ENCODE results near the gene ACOXL. TPM values are rescaled to one million over a fixed set of nuclear protein-coding genes. Genes with fewer than 3 reads are reported as not detected.

The ACOXL gene
- total RNA-seq, 1 donor from 2014 or later: 0.20 TPM

- H3K9me3 Mint-ChIP-seq: no peaks in the 10 kb centered on the region
- no peak for TF ChIP-seq CTCF (IDR thresholded peaks at IDR 0.05)
- peaks cover 53% of the 10 kb centered on the region for H3K4me1 Mint-ChIP-seq
- no peak overlapping the region for H3K27ac Mint-ChIP-seq
- ATAC-seq (ENCODE audit: low read depth): no peak
- ChIA-PET CTCF (interaction anchor here (0.6 kb wide), 1 partner anchor 16 kb away, joined by 3 read pairs; no protein-coding TSS in a partner anchor), POLR2A (interaction anchor here (0.5 to 6.6 kb wide), 4 partner anchors 10 to 26 kb away, joined by 3 to 30 read pairs (median 5); partner anchors contain the start of gene BCL2L11)
- H3K36me3 Mint-ChIP-seq (ENCODE audit: low read depth): peaks cover 84% of the 10 kb centered on the region
- DNase-seq: no peak
- intact Hi-C loops (cut with micrococcal nuclease): loop anchor here (2.0 kb wide), 1 partner anchor 15 kb away; no protein-coding TSS in a partner anchor
- H3K4me3 Mint-ChIP-seq: no peak overlapping the region
- no peaks in the 10 kb centered on the region for H3K27me3 Mint-ChIP-seq
These were observed 401.2 kb downstream of the ACOXL start for GRCh38 chr2:111133603-111134002.

DNA sequence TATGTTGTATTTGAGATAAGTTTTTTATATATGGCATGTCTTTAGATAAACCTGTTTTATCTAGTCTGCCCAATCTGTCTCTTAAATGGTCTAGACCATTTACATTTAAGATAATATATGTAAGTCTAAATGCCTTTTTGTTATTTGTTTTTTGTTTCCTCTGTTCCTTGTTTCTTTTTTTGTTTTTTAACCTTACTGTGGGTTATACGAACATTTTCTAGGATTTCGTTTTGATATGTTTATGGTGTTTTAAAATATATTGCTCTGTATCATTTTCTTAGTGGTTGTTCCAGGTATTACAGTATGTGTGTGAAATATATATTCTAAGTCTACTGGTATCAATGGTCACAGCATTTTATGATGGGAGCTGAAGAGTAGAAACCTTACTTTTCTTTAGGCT lies 401.7 kb downstream of the ACOXL start:
- Mint-ChIP-seq H3K9me3 (no peaks in the 10 kb centered on the region), H3K36me3 (ENCODE audit: low read depth) (peaks cover 84% of the 10 kb centered on the region), H3K27me3 (no peaks in the 10 kb centered on the region), H3K4me3 (no peak overlapping the region), H3K27ac (no peak overlapping the region), H3K4me1 (peaks cover 49% of the 10 kb centered on the region)
- TF ChIP-seq CTCF (IDR thresholded peaks at IDR 0.05): no peak
- intact Hi-C loops (cut with micrococcal nuclease): loop anchor here (2.0 kb wide), 1 partner anchor 15 kb away; no protein-coding TSS in a partner anchor
- ATAC-seq (ENCODE audit: low read depth) (no peak), DNase-seq (no peak)
- POLR2A ChIA-PET: interaction anchor here (1.0 to 6.6 kb wide), 3 partner anchors 9 to 23 kb away, joined by 3 to 30 read pairs (median 7); partner anchors contain the start of gene BCL2L11
- CTCF ChIA-PET: no interaction called here

- intact Hi-C loops (cut with micrococcal nuclease): loop anchor here (2.0 kb wide), 1 partner anchor 13 kb away; no protein-coding TSS in a partner anchor
- DNase-seq: no peak
- Mint-ChIP-seq H3K4me3 (no peak overlapping the region), H3K36me3 (ENCODE audit: low read depth) (peaks cover 86% of the 10 kb centered on the region), H3K9me3 (no peaks in the 10 kb centered on the region), H3K4me1 (peaks cover 43% of the 10 kb centered on the region), H3K27me3 (no peaks in the 10 kb centered on the region), H3K27ac (no peak overlapping the region)
- POLR2A ChIA-PET: no interaction called here
- CTCF ChIA-PET: no interaction called here
- TF ChIP-seq CTCF (IDR thresholded peaks at IDR 0.05): no peak
- ATAC-seq (ENCODE audit: low read depth): no peak
These were observed 403.0 kb downstream of the ACOXL start for GRCh38 chr2:111135237-111135909.

- no peak overlapping the region for H3K4me3 Mint-ChIP-seq
- DNase-seq (no peak), ATAC-seq (ENCODE audit: low read depth) (no peak)
- no peak for TF ChIP-seq CTCF (IDR thresholded peaks at IDR 0.05)
- no peaks in the 10 kb centered on the region for H3K27me3 Mint-ChIP-seq
- peaks cover 86% of the 10 kb centered on the region for H3K36me3 Mint-ChIP-seq (ENCODE audit: low read depth)
- intact Hi-C loops (cut with micrococcal nuclease): loop anchor here (2.0 kb wide), 1 partner anchor 13 kb away; no protein-coding TSS in a partner anchor
- H3K9me3 Mint-ChIP-seq: no peaks in the 10 kb centered on the region
- no peak overlapping the region for H3K27ac Mint-ChIP-seq
- POLR2A ChIA-PET: interaction anchor here (0.7 to 1.8 kb wide), 2 partner anchors 15 to 21 kb away, joined by 3 to 8 read pairs; partner anchors contain the start of gene BCL2L11
- CTCF ChIA-PET: no interaction called here
- H3K4me1 Mint-ChIP-seq: peaks cover 40% of the 10 kb centered on the region
These were observed 403.5 kb downstream of the ACOXL start for GRCh38 chr2:111135910-111136297.

DNA sequence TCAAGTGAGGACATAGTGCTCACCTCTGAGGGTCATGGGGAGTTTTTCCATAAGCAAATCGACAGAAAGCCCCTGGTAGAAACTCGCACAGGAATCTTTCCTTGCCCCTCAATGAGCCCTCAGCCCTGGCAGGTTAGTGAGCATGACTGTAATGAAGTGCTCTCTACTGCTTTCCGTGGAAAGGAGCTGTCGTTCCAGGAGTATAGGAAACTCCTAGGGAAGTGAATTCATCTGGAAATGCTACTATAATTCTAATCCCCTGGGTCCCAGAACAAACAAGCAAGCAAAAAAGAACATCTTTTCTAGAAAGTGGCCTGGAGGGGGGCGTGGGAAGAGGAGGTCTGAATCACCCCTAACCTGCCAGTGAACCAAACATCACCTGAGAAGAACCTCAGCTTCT lies 406.5 kb downstream of the ACOXL start:
- Mint-ChIP-seq H3K36me3 (ENCODE audit: low read depth) (peaks cover 92% of the 10 kb centered on the region), H3K9me3 (no peaks in the 10 kb centered on the region), H3K4me1 (peaks cover 18% of the 10 kb centered on the region), H3K27me3 (no peaks in the 10 kb centered on the region), H3K4me3 (no peak overlapping the region), H3K27ac (no peak overlapping the region)
- TF ChIP-seq CTCF (IDR thresholded peaks at IDR 0.05): no peak
- no peak for ATAC-seq (ENCODE audit: low read depth)
- intact Hi-C loops (cut with micrococcal nuclease): no loop called here
- CTCF ChIA-PET: no interaction called here
- POLR2A ChIA-PET: interaction anchor here (0.5 to 1.4 kb wide), 3 partner anchors 15 to 82 kb away, joined by 3 read pairs; no protein-coding TSS in a partner anchor
- DNase-seq: no peak
